DND-41 (cell line): ENCODE results near the gene ADARB2.

ENCODE experiments used
- ATAC-seq: fragments of 200-7000 bp; cut with Tn5 transposase; 3 replicates; pipeline ENCODE4 v1.9.1; 2021; ENCODE audit warnings: low read depth; ENCODE audit not compliant: insufficient read depth
- DNase-seq: peaks from one replicate; pipeline ENCODE4 v3.0.0-alpha.2; 2020
- H2AFZ ChIP-seq: 2 replicates; pipeline ENCODE4 v1.6.0; 2012; ENCODE audit warnings: low read depth, low read length
- H3K27ac ChIP-seq: 2 replicates; pipeline ENCODE4 v1.5.1; 2012; ENCODE audit warnings: low read length, inconsistent platforms
- H3K27me3 ChIP-seq: fragments of 200-600 bp; sonication (generic); 2 replicates; pipeline ENCODE4 v1.6.0; 2012; ENCODE audit warnings: low read length, mild to moderate bottlenecking, inconsistent platforms; ENCODE audit not compliant: insufficient read depth, poor library complexity
- H3K36me3 ChIP-seq: 2 replicates; pipeline ENCODE4 v1.5.1; 2012; ENCODE audit warnings: low read length, inconsistent platforms; ENCODE audit not compliant: insufficient read depth
- H3K4me1 ChIP-seq: 2 replicates; pipeline ENCODE4 v1.5.1; 2012; ENCODE audit warnings: mild to moderate bottlenecking, low read length; ENCODE audit not compliant: insufficient read depth
- H3K4me2 ChIP-seq: 2 replicates; pipeline ENCODE4 v1.6.0; 2012; ENCODE audit warnings: mild to moderate bottlenecking, moderate library complexity, low read length, inconsistent platforms; ENCODE audit not compliant: insufficient read depth
- H3K4me3 ChIP-seq, 2 experiments: fragments of 200-600 bp in 1 of 2; shearing (Covaris generic) in 1 of 2; 2 replicates each; pipeline ENCODE4 v1.5.1; 2012 to 2016; ENCODE audit warnings: inconsistent platforms in 2 of 2, low read length in 2 of 2, mild to moderate bottlenecking in 2 of 2, low read depth in 1 of 2, moderate library complexity in 1 of 2
- H3K79me2 ChIP-seq: 2 replicates; pipeline ENCODE4 v1.6.0; 2012; ENCODE audit warnings: low read length, inconsistent platforms; ENCODE audit not compliant: insufficient read depth
- H3K9ac ChIP-seq: 2 replicates; pipeline ENCODE4 v1.6.0; 2012; ENCODE audit warnings: low read depth, mild to moderate bottlenecking, inconsistent platforms, low read length, moderate library complexity
- H3K9me3 ChIP-seq: 2 replicates; pipeline ENCODE4 v1.5.1; 2012; ENCODE audit warnings: low read length, moderate library complexity, mild to moderate bottlenecking, inconsistent platforms; ENCODE audit not compliant: insufficient read depth, severe bottlenecking
- H4K20me1 ChIP-seq: 2 replicates; pipeline ENCODE4 v1.6.0; 2012; ENCODE audit warnings: low read length; ENCODE audit not compliant: insufficient read depth
- CTCF ChIP-seq: IDR thresholded peaks from 2 replicates; pipeline ENCODE4 v1.5.1; 2012; ENCODE audit warnings: borderline replicate concordance, low read length, moderate library complexity, mild to moderate bottlenecking; ENCODE audit not compliant: poor library complexity, severe bottlenecking; ENCODE audit errors: extremely low read depth
- EZH2 ChIP-seq: IDR thresholded peaks from 3 replicates; pipeline ENCODE4 v1.6.1; 2012; ENCODE audit warnings: borderline replicate concordance, low read depth, mild to moderate bottlenecking, moderate library complexity, low read length, inconsistent platforms; ENCODE audit not compliant: severe bottlenecking

ADARB2 gene

GRCh38 chr10:1137499-1138163 is 599.7 kb downstream of the ADARB2 start:
- Histone ChIP-seq H3K4me2 (no peak overlapping the region), H3K4me3 (no peak overlapping the region), H3K36me3 (no peaks in the 10 kb centered on the region), H3K27ac (no peak overlapping the region), H3K4me1 (no peaks in the 10 kb centered on the region), H4K20me1 (no peaks in the 10 kb centered on the region), H3K9me3 (no peaks in the 10 kb centered on the region), H2AFZ (no peak overlapping the region), H3K27me3 (no peaks in the 10 kb centered on the region), H3K79me2 (no peaks in the 10 kb centered on the region), H3K9ac (no peak overlapping the region)
- DNase-seq (no peak), ATAC-seq (no peak)
- TF ChIP-seq EZH2, result no peak
- TF ChIP-seq CTCF, result no peak

DNA sequence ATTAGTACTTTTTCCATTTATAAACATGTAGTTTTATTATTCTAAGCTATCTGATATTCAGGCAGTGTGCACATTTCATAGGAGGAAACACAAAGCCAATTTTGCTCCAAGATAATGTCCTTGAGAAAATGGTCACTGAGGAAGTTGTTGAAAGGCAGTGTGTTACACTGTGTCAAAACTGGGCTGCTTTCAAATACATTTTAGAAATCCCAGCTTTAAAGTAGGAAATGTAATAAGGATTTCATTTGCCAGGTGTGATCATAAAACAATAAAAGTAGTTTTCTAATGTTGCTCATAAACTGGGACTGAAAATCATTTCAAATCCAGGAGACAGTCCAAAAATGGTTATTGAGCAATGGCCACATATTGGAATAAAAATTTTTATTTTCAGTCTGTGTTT is 601.1 kb downstream of the ADARB2 start:
- DNase-seq (no peak), ATAC-seq (no peak)
- no peaks in the 10 kb centered on the region for H4K20me1 ChIP-seq
- H3K4me3 ChIP-seq, result no peak overlapping the region
- H3K27ac ChIP-seq, result no peak overlapping the region
- H3K9me3 ChIP-seq, result no peaks in the 10 kb centered on the region
- H3K36me3 ChIP-seq, result peaks cover 4% of the 10 kb centered on the region; the same call in 1 of the 2 replicates
- H3K9ac ChIP-seq, result no peak overlapping the region
- no peak for TF ChIP-seq CTCF
- TF ChIP-seq EZH2, result no peak
- no peaks in the 10 kb centered on the region for H3K27me3 ChIP-seq
- H3K4me1 ChIP-seq, result no peaks in the 10 kb centered on the region
- H3K4me2 ChIP-seq, result no peak overlapping the region
- H2AFZ ChIP-seq, result no peak overlapping the region
- no peaks in the 10 kb centered on the region for H3K79me2 ChIP-seq

DNA sequence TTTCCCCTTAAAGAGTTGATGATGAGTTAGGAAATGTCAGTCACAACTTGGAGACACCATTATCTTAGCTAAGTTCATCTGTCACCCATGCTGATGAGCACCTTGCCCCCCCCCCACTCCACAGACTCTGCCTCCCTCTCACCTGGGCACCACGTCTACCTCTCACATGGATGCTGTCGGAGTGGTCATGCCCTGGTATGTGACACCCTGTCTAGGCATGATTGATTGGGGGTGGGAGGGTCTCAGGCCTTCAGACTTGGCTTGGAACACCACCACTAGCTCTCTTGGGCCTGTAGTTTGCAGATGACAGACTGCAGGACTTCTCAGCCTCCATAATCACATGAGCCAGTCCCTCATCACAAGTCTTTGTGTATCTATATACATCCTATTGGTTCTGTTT is 603.2 kb downstream of the ADARB2 start:
- no peak for TF ChIP-seq EZH2
- no peak for TF ChIP-seq CTCF
- no peak overlapping the region for H3K27ac ChIP-seq
- no peaks in the 10 kb centered on the region for H3K4me1 ChIP-seq
- no peaks in the 10 kb centered on the region for H3K79me2 ChIP-seq
- no peak overlapping the region for H3K4me3 ChIP-seq
- ATAC-seq (no peak), DNase-seq (no peak)
- H4K20me1 ChIP-seq, result no peaks in the 10 kb centered on the region
- H3K36me3 ChIP-seq, result peaks cover 25% of the 10 kb centered on the region
- no peak overlapping the region for H2AFZ ChIP-seq
- H3K9me3 ChIP-seq, result no peaks in the 10 kb centered on the region
- H3K4me2 ChIP-seq, result no peak overlapping the region
- H3K27me3 ChIP-seq, result no peaks in the 10 kb centered on the region
- H3K9ac ChIP-seq, result no peak overlapping the region
